SH-SY5Y (cell line): ENCODE results near the gene NBAS.

Experiments
- GATA2 ChIP-seq: IDR thresholded peaks from 2 replicates; pipeline ENCODE4 v1.6.1; 2011; ENCODE audit warnings: mild to moderate bottlenecking, low read depth, low read length
- GATA3 ChIP-seq: IDR thresholded peaks from 2 replicates; pipeline ENCODE4 v1.6.1; 2011; ENCODE audit warnings: low read depth, mild to moderate bottlenecking, low read length, moderate library complexity

DNA sequence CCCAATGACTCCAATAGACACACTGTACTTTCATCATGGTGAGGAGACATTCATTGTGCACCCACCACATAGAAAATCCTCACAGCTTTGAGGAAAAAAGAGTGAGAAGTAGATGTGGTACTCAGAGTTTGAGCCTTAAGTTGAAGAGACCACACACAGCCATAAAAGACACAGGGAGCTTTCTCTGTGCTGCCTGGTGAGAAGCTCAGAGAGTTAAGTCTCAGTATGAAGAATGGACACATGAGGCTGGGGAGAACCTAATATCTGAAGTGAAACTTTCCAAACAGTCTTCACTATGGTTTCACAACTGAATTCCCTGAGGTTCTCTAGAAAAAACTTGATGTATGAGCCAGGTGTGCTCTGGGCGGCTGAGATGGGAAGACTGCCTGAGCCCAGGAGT is 237.9 kb downstream of the NBAS start:
- TF ChIP-seq GATA2 (no peak), GATA3 (no peak)
